GM12873 (cell line): ENCODE results near the gene TEX36.

Source experiments
- TF ChIP-seq, protein P1 (sequence below): IDR thresholded peaks from 2 replicates; pipeline ENCODE4 v1.5.1; 2012; ENCODE audit warnings: low read depth, mild to moderate bottlenecking, moderate library complexity, low read length, control low read depth; ENCODE audit not compliant: insufficient read depth; ENCODE audit errors: missing control alignments

The TEX36 gene, protein sequence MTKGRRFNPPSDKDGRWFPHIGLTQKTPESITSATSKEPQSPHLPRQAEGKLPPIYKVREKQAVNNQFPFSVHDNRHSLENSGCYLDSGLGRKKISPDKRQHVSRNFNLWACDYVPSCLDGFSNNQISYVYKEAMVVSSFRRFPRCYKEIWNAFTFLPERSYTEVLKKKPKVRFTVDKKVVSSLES

GRCh38 chr10:125683063-125683462, at the start of gene TEX36:
TSS of gene TEX36 (minus strand) at chr10:125683163. CDS start at chr10:125682989, 174 bp downstream.
- TF ChIP-seq, protein P1, sequence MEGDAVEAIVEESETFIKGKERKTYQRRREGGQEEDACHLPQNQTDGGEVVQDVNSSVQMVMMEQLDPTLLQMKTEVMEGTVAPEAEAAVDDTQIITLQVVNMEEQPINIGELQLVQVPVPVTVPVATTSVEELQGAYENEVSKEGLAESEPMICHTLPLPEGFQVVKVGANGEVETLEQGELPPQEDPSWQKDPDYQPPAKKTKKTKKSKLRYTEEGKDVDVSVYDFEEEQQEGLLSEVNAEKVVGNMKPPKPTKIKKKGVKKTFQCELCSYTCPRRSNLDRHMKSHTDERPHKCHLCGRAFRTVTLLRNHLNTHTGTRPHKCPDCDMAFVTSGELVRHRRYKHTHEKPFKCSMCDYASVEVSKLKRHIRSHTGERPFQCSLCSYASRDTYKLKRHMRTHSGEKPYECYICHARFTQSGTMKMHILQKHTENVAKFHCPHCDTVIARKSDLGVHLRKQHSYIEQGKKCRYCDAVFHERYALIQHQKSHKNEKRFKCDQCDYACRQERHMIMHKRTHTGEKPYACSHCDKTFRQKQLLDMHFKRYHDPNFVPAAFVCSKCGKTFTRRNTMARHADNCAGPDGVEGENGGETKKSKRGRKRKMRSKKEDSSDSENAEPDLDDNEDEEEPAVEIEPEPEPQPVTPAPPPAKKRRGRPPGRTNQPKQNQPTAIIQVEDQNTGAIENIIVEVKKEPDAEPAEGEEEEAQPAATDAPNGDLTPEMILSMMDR, result no peak

DNA sequence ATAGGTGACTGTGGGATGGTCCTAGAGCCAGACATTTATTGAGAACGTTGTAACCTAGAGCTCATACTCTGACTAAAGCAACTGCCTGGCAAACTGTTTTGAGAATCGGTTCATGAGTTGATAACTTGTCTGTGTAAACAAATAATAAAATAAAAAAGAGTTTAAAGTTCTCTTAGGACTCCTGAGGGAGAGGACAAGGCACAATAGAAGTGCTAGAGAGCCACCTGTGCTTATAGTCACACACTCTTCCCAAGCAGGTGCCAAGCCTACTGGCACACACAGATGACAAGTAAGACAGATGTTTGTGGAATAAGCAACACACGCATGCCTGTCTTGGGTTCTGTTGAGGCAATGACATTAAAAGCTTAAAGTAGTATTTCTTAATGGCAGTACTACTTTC, 44.5 kb upstream of the TEX36 start:
- TF ChIP-seq, protein P1, result no peak

- TF ChIP-seq, protein P1, result no peak
Measured at GRCh38 chr10:125726914-125727313, 44.0 kb upstream of the TEX36 start.

GRCh38 chr10:125722811-125723210, 39.8 kb upstream of the TEX36 start:
- TF ChIP-seq, protein P1, result no peak

- TF ChIP-seq, protein P1, result no peak
Measured at GRCh38 chr10:125721035-125721434, 38.1 kb upstream of the TEX36 start.

DNA sequence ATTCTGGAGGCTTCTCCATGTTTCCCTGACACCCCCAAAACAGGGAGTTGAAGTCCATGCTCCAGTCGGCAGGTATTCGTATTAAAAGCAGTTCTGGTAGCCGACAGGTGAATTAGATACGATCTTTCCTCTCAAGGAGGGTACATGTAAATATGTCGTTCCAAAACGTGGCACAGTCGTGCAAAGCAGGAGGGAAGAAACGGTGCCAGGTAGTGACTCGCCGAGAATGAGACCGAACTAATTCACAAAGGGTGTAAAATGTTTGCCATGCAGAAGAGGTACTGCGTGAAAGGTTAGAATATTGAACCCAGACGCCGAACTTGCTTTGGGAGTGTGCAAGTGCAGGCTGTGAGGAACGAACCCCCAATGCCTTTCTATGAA, 37.0 kb upstream of the TEX36 start:
- TF ChIP-seq, protein P1, result no peak

DNA sequence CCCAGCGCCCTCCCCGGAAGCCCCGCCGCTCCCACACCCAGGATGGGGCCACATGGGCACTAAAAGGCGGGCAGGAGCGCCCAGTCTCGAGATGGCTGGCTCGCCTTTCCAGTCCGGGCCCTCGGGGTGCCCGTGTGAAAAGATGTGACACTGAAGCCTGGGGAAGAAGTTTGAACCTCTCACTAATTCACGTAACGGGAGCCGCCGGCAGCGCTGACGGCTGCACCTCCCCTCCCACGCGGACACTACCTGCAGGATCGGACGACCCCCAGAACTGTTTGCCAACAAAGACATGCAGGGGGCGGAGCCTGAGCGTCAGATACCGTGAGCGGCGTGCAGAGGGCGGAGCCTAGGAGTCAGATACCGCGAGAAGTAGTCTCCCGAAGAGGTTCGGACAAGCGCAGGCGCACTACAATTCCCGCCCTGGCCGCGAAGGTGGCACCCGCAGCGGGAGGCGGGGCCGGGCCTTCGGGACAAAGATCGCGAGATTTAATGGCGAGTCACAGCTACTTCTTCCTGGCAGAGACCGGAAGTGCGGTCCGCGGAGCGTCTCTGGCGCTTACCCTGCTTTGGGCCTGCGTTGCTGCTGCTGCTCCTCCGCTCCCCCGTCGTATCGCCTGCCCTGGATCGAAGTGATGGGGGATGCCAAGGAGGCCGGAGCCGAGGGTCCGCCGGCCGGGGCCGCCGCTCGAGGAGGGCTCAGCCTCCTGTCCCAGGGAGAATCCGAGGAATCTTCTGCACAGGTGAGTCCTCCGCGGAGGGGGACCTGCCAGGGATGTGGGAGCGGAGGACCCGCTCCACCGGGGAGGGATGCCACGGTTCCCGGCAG, 36.4 kb upstream of the TEX36 start, which contains the start of gene EDRF1:
Gene EDRF1 (plus strand): TSS at position 537 of the 829 bp plus-strand sequence. CDS start 99 bp downstream, at position 636.
- TF ChIP-seq, protein P1, result no peak
